ENCODE results near the gene SLC39A3.
A peak's percentile ranks its signal among the peaks of the same experiment; 100 is the strongest.

Gene SLC39A3

GRCh38 chr19:2739602-2740313, at the start of gene SLC39A3:
TSS of gene SLC39A3 (minus strand) at chr19:2740017. CDS start at chr19:2737257, 2,760 bp downstream.
- DNase-seq (ENCODE audit: low spot score), result peak; percentile 100

GRCh38 chr19:2788237-2788636, 48.4 kb upstream of the SLC39A3 start:
- no peak for DNase-seq (ENCODE audit: low spot score)

GRCh38 chr19:2787115-2787514, 47.3 kb upstream of the SLC39A3 start:
- no peak for DNase-seq (ENCODE audit: low spot score)

- DNase-seq (ENCODE audit: low spot score), result peak; percentile 100
Observed at GRCh38 chr19:2785244-2785997, 45.6 kb upstream of the SLC39A3 start, which contains the start of gene THOP1. TSS of gene THOP1 (plus strand) at chr19:2785503. CDS start at chr19:2785663, 160 bp downstream.

GRCh38 chr19:2783781-2784145, 43.9 kb upstream of the SLC39A3 start:
- no peak for DNase-seq (ENCODE audit: low spot score)

- DNase-seq (ENCODE audit: low spot score), result peak; percentile 99
Observed at GRCh38 chr19:2782936-2783780, 43.3 kb upstream of the SLC39A3 start, which contains the start of gene SGTA. TSS of gene SGTA (minus strand) at chr19:2783273. CDS start at chr19:2769068, 14,205 bp downstream.

- no peak for DNase-seq (ENCODE audit: low spot score)
Observed at GRCh38 chr19:2782329-2782935, 42.6 kb upstream of the SLC39A3 start.

- DNase-seq (ENCODE audit: low spot score), result no peak
Observed at GRCh38 chr19:2780284-2780683, 40.5 kb upstream of the SLC39A3 start.

- no peak for DNase-seq (ENCODE audit: low spot score)
Observed at GRCh38 chr19:2779121-2779740, 39.4 kb upstream of the SLC39A3 start.

GRCh38 chr19:2777952-2778683, 38.3 kb upstream of the SLC39A3 start:
- no peak for DNase-seq (ENCODE audit: low spot score)

GRCh38 chr19:2775556-2776430, 36.0 kb upstream of the SLC39A3 start:
- DNase-seq (ENCODE audit: low spot score), result no peak

- DNase-seq (ENCODE audit: low spot score), result no peak
Observed at GRCh38 chr19:2774953-2775555, 35.2 kb upstream of the SLC39A3 start.

- DNase-seq (ENCODE audit: low spot score), result no peak
Observed at GRCh38 chr19:2774083-2774679, 34.4 kb upstream of the SLC39A3 start.

- no peak for DNase-seq (ENCODE audit: low spot score)
Observed at GRCh38 chr19:2771786-2772674, 32.2 kb upstream of the SLC39A3 start.

GRCh38 chr19:2770055-2771013, 30.5 kb upstream of the SLC39A3 start:
- peak; percentile 68 for DNase-seq (ENCODE audit: low spot score)

- DNase-seq (ENCODE audit: low spot score), result no peak
Observed at GRCh38 chr19:2769218-2769617, 29.4 kb upstream of the SLC39A3 start.

Measured in GM03348 (cell line).